CD14-positive monocyte (primary cell): ENCODE measurements around the gene LIPG. TPM values are rescaled to one million over a fixed set of nuclear protein-coding genes. Genes with fewer than 3 reads are reported as not detected.
"Not testable (repeated sequence)": the region's sequence is repeated elsewhere in the genome, so short reads cannot be mapped to it uniquely, and the experiment has no call there.

Experiments used
- DNase-seq, 3 donors: peaks; one replicate each; pipeline ENCODE4 v3.0.0-alpha.2; 2011 to 2022
- H2AFZ ChIP-seq: 2 replicates; pipeline ENCODE4 v1.6.0; 2012; ENCODE audit warnings: mild to moderate bottlenecking, low read depth, low read length, inconsistent platforms; ENCODE audit not compliant: insufficient read depth, poor library complexity, severe bottlenecking
- H3K27ac ChIP-seq, 2 donors: 1 replicate in 1 of 2; 2 replicates in 1 of 2; pipeline ENCODE4 v1.5.1; 2012 to 2013; ENCODE audit warnings: low read length in 2 of 2, control low read depth in 1 of 2, inconsistent platforms in 1 of 2, low read depth in 1 of 2, mild to moderate bottlenecking in 1 of 2
- H3K27me3 ChIP-seq, 2 donors: one replicate each; pipeline versions ENCODE4 v1.6.0 to v1.6.1; 2011 to 2013; ENCODE audit warnings: low read length in 2 of 2; ENCODE audit not compliant: control insufficient read depth in 2 of 2, insufficient read depth in 2 of 2
- H3K36me3 ChIP-seq, 2 donors: replicated peaks in 1 of 2; 1 replicate in 1 of 2; 2 replicates in 1 of 2; pipeline versions ENCODE4 v1.5.1 to v1.6.1; 2012 to 2013; ENCODE audit warnings: low read length in 2 of 2, control low read depth in 1 of 2, inconsistent platforms in 1 of 2, mild to moderate bottlenecking in 1 of 2; ENCODE audit not compliant: insufficient read depth in 2 of 2, control insufficient read depth in 1 of 2
- H3K4me1 ChIP-seq, 2 donors: 1 replicate in 1 of 2; 2 replicates in 1 of 2; pipeline versions ENCODE4 v1.5.1 to v1.6.1; 2012 to 2013; ENCODE audit warnings: low read length in 2 of 2, control low read depth in 1 of 2, inconsistent platforms in 1 of 2, mild to moderate bottlenecking in 1 of 2, moderate library complexity in 1 of 2; ENCODE audit not compliant: insufficient read depth in 2 of 2, control insufficient read depth in 1 of 2
- H3K4me2 ChIP-seq: replicated peaks from 2 replicates; pipeline ENCODE3; 2012; ENCODE audit warnings: low read length, moderate library complexity, mild to moderate bottlenecking; ENCODE audit not compliant: poor library complexity, severe bottlenecking; ENCODE audit errors: extremely low read depth
- H3K4me3 ChIP-seq, 3 experiments: fragments of 200-600 bp in 1 of 3; sonication (generic) in 1 of 3; replicated peaks in 1 of 3; 1 replicate in 2 of 3; 2 replicates in 1 of 3; pipeline ENCODE4 v1.5.1; 2011 to 2013; ENCODE audit warnings: low read length in 3 of 3, mild to moderate bottlenecking in 3 of 3, control low read depth in 2 of 3, low read depth in 2 of 3, inconsistent platforms in 1 of 3, moderate library complexity in 1 of 3
- H3K79me2 ChIP-seq: 2 replicates; pipeline ENCODE4 v1.6.0; 2012; ENCODE audit warnings: mild to moderate bottlenecking, control low read depth, inconsistent platforms, low read length, moderate library complexity; ENCODE audit not compliant: insufficient read depth
- H3K9ac ChIP-seq: 2 replicates; pipeline ENCODE4 v1.6.0; 2017; ENCODE audit warnings: low read length, mild to moderate bottlenecking; ENCODE audit not compliant: insufficient read depth, poor library complexity, severe bottlenecking
- H3K9me3 ChIP-seq, 2 donors: replicated peaks in 1 of 2; 1 replicate in 1 of 2; 2 replicates in 1 of 2; pipeline versions ENCODE4 v1.5.1 to v1.6.1; 2012 to 2013; ENCODE audit warnings: low read length in 2 of 2, control low read depth in 1 of 2; ENCODE audit not compliant: control insufficient read depth in 1 of 2, insufficient read depth in 1 of 2
- H4K20me1 ChIP-seq: 2 replicates; pipeline ENCODE4 v1.6.0; 2012; ENCODE audit warnings: mild to moderate bottlenecking, low read length, control low read depth, moderate library complexity; ENCODE audit not compliant: insufficient read depth
- H3K27ac Mint-ChIP-seq, 7 donors: one replicate each; pipeline ENCODE4 v1.8.0; 2020; ENCODE audit warnings: mild to moderate bottlenecking in 7 of 7, mixed read lengths in 7 of 7, moderate library complexity in 6 of 7, inconsistent platforms in 2 of 7
- H3K27me3 Mint-ChIP-seq, 3 donors: one replicate each; pipeline ENCODE4 v1.8.0; 2021 to 2022; ENCODE audit warnings: low read depth in 3 of 3, mild to moderate bottlenecking in 3 of 3, mixed read lengths in 3 of 3, moderate library complexity in 3 of 3, inconsistent platforms in 1 of 3
- H3K36me3 Mint-ChIP-seq, 2 donors: one replicate each; pipeline ENCODE4 v1.8.0; 2020; ENCODE audit warnings: mixed read lengths in 2 of 2, inconsistent platforms in 1 of 2, mild to moderate bottlenecking in 1 of 2
- H3K4me1 Mint-ChIP-seq: one replicate; pipeline ENCODE4 v1.8.0; 2020; ENCODE audit warnings: mild to moderate bottlenecking, mixed read lengths
- H3K4me3 Mint-ChIP-seq, 2 donors: one replicate each; pipeline ENCODE4 v1.8.0; 2020; ENCODE audit warnings: mild to moderate bottlenecking in 2 of 2, mixed read lengths in 2 of 2, moderate library complexity in 1 of 2
- H3K9me3 Mint-ChIP-seq, 7 donors: one replicate each; pipeline ENCODE4 v1.8.0; 2020 to 2022; ENCODE audit warnings: mixed read lengths in 7 of 7, mild to moderate bottlenecking in 6 of 7, moderate library complexity in 6 of 7, inconsistent platforms in 2 of 7
- CTCF ChIP-seq: fragments of 200-600 bp; IDR thresholded peaks from one replicate; pipeline ENCODE4 v1.8.0; 2022; ENCODE audit warnings: antibody characterized with exemption, mild to moderate bottlenecking
- WGBS: methylation state at CpG from one replicate; pipeline ENCODE4 v1.1.5; 2013; ENCODE audit warnings: missing lambda C conversion rate; ENCODE audit not compliant: insufficient coverage; 5-methylcytosine and 5-hydroxymethylcytosine counted together
- intact Hi-C, 2 donors: fragments of 100-400 bp; cut with micrococcal nuclease; formaldehyde crosslinking; loops; one replicate each; pipeline versions ENCODE4 v1.15.0 to v1.15.1; 2023
- polyA plus RNA-seq, 3 donors: library from polyadenylated mRNA; depleted of rRNA in 1 of 3; unstranded in 2 of 3; stranded (reverse) in 1 of 3; fragments of 300-500 nt in 2 of 3; fragments of >200 nt in 1 of 3; fragmentation: Illumina TruSeq in 2 of 3; gene quantifications; 1 replicate in 2 of 3; 2 replicates in 1 of 3; pipeline ENCODE4 v1.2.3, GENCODE V29; 2012 to 2021

The LIPG gene
- polyA plus RNA-seq, 3 donors, result not detected

- Mint-ChIP-seq H3K27me3 (peaks cover 50 to 65% (median 61%) of the 10 kb centered on the region in 3 donors), H3K4me1 (peaks cover 18% of the 10 kb centered on the region), H3K4me3 (peak overlapping the region in 1 of 2 donors; percentile 49), H3K36me3 (peaks cover 0 to 3% of the 10 kb centered on the region in 2 donors), H3K9me3 (peaks cover 0 to 22% (median 3%) of the 10 kb centered on the region in 7 donors), H3K27ac (no peak overlapping the region)
- no peak overlapping the region for H3K27ac ChIP-seq
- H2AFZ ChIP-seq, result no peak overlapping the region
- H3K9me3 ChIP-seq, result peaks cover 0 to 10% of the 10 kb centered on the region in 2 donors
- H3K9ac ChIP-seq, result no peak overlapping the region
- intact Hi-C loops, result no loop called here
- WGBS, result 100% methylated on average over 1 of the region's 3 CpGs
- H3K4me2 ChIP-seq, result no peak overlapping the region
- H3K36me3 ChIP-seq, result no peaks in the 10 kb centered on the region
- peaks cover 8 to 9% of the 10 kb centered on the region in 2 donors for H3K4me1 ChIP-seq
- no peak for TF ChIP-seq CTCF
- DNase-seq, result no peak
- H3K79me2 ChIP-seq, result no peaks in the 10 kb centered on the region
- no peak overlapping the region for H3K4me3 ChIP-seq
- H4K20me1 ChIP-seq, result no peaks in the 10 kb centered on the region
- H3K27me3 ChIP-seq, result peaks cover 46 to 58% of the 10 kb centered on the region in 2 donors
Measured at GRCh38 chr18:49558356-49558755, 3.5 kb upstream of the LIPG start.

GRCh38 chr18:49559326-49559931 is 2.4 kb upstream of the LIPG start:
- H4K20me1 ChIP-seq, H3K9me3 ChIP-seq, H3K27ac ChIP-seq, H3K4me1 ChIP-seq, H2AFZ ChIP-seq, DNase-seq, intact Hi-C loops, H3K27ac Mint-ChIP-seq, H3K4me2 ChIP-seq, H3K4me3 ChIP-seq, H3K79me2 ChIP-seq, H3K36me3 ChIP-seq, H3K36me3 Mint-ChIP-seq, H3K9ac ChIP-seq: not testable (repeated sequence)
- Mint-ChIP-seq H3K9me3 (peaks cover 0 to 18% (median 2%) of the 10 kb centered on the region in 7 donors), H3K4me1 (peaks cover 18% of the 10 kb centered on the region), H3K27me3 (peaks cover 58 to 71% (median 70%) of the 10 kb centered on the region in 3 donors), H3K4me3 (peak overlapping the region in 1 of 2 donors; percentile 57)
- 100% methylated on average over 3 of the region's 16 CpGs for WGBS
- peaks cover 57 to 69% of the 10 kb centered on the region in 2 donors for H3K27me3 ChIP-seq
